Activated CD8-positive, alpha-beta T cell treated with anti-CD3 and anti-CD28 coated beads for 36 hours (primary cell): ENCODE measurements around the gene LRP1B. TPM values are rescaled to one million over a fixed set of nuclear protein-coding genes. Genes with fewer than 3 reads are reported as not detected.

Source experiments
- ATAC-seq: fragments of 200-7000 bp; cut with Tn5 transposase; one replicate; pipeline ENCODE4 v1.10.0; 2021; ENCODE audit warnings: mild to moderate bottlenecking, moderate library complexity
- CTCF ChIA-PET: fragments of 350-600 bp; sonication (Branson Sonifier 250); formaldehyde crosslinking; loops from one replicate; lab custom pipeline; 2021; ENCODE audit warnings: antibody characterized with exemption; lab: Charles Lee
- POLR2A ChIA-PET: fragments of 350-600 bp; sonication (Branson Sonifier 250); formaldehyde crosslinking; loops from one replicate; lab custom pipeline; 2021; ENCODE audit warnings: antibody characterized with exemption; lab: Charles Lee
- DNase-seq: peaks from one replicate; pipeline ENCODE4 v3.0.0-alpha.2; 2020
- H3K27ac Mint-ChIP-seq: one replicate; pipeline ENCODE4 v1.8.0; 2021; ENCODE audit warnings: mild to moderate bottlenecking, mixed read lengths
- H3K27me3 Mint-ChIP-seq: one replicate; pipeline ENCODE4 v1.8.0; 2021; ENCODE audit warnings: mixed read lengths
- H3K36me3 Mint-ChIP-seq: one replicate; pipeline ENCODE4 v1.8.0; 2021; ENCODE audit warnings: low read depth, mixed read lengths
- H3K4me1 Mint-ChIP-seq: one replicate; pipeline ENCODE4 v1.8.0; 2021; ENCODE audit warnings: low read depth, mixed read lengths
- H3K4me3 Mint-ChIP-seq: one replicate; pipeline ENCODE4 v1.8.0; 2021; ENCODE audit warnings: mild to moderate bottlenecking, moderate library complexity, mixed read lengths
- H3K9me3 Mint-ChIP-seq: one replicate; pipeline ENCODE4 v1.8.0; 2021; ENCODE audit warnings: mixed read lengths
- intact Hi-C: fragments of 100-400 bp; cut with micrococcal nuclease; formaldehyde crosslinking; loops from one replicate; pipeline ENCODE4 v1.10.0; 2022
- total RNA-seq, 2 experiments: library from RNA; stranded (reverse); gene quantifications; one replicate each; pipeline ENCODE4 v1.2.3, GENCODE V29; 2021
- TF ChIP-seq, protein P1 (sequence below): fragments of 200-600 bp; IDR thresholded peaks from one replicate; pipeline ENCODE4 v1.8.0; 2022; ENCODE audit warnings: antibody characterized with exemption, mild to moderate bottlenecking

The LRP1B gene
- total RNA-seq, 2 experiments from 2014 or later = not detected

DNA sequence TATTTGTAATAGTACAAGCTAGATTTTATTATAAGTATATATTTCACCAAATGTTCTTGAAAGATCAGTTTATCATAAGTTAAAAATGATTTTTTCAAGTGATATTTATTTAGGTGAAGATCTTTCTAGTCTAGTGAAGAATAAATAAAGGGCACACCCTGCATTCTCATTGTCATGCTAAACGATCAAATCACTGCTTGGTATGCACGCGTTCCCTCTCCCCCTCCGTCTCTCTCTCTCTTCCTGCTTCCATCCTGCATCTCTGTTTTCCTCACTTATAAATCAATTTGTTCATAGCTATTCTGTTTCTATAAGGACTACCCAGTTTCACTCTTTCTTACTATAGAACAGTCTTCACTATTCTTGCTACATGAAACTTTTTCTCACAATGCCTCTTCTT lies 1067.4 kb downstream of the LRP1B start:
- CTCF ChIA-PET = no interaction called here
- H3K27ac Mint-ChIP-seq = no peak overlapping the region
- no peak overlapping the region for H3K4me3 Mint-ChIP-seq
- H3K27me3 Mint-ChIP-seq = no peaks in the 10 kb centered on the region
- intact Hi-C loops = no loop called here
- H3K4me1 Mint-ChIP-seq = no peaks in the 10 kb centered on the region
- ATAC-seq (no peak), DNase-seq (no peak)
- TF ChIP-seq, protein P1, sequence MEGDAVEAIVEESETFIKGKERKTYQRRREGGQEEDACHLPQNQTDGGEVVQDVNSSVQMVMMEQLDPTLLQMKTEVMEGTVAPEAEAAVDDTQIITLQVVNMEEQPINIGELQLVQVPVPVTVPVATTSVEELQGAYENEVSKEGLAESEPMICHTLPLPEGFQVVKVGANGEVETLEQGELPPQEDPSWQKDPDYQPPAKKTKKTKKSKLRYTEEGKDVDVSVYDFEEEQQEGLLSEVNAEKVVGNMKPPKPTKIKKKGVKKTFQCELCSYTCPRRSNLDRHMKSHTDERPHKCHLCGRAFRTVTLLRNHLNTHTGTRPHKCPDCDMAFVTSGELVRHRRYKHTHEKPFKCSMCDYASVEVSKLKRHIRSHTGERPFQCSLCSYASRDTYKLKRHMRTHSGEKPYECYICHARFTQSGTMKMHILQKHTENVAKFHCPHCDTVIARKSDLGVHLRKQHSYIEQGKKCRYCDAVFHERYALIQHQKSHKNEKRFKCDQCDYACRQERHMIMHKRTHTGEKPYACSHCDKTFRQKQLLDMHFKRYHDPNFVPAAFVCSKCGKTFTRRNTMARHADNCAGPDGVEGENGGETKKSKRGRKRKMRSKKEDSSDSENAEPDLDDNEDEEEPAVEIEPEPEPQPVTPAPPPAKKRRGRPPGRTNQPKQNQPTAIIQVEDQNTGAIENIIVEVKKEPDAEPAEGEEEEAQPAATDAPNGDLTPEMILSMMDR = no peak
- H3K9me3 Mint-ChIP-seq = peaks cover 9% of the 10 kb centered on the region
- POLR2A ChIA-PET = no interaction called here
- H3K36me3 Mint-ChIP-seq = no peaks in the 10 kb centered on the region

DNA sequence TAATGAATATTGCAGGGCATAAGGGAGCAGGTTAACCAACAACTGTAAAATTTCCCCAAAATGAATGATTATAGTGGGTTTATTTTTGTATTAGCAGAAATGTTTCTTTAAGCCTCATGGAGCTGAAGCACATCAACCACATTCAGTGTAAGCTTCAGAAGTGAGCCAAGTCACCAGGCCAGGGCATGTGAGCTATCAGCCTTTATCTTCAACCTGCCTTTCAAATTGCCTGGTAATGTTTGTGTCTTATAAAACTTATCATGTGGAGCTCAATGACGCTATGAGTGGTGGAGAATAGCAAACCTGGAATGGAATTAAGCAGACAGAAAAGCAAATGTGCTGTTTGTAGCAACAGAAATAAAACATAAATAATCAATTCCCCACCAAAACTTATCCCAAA lies 1068.4 kb downstream of the LRP1B start:
- ChIA-PET POLR2A (no interaction called here), CTCF (no interaction called here)
- Mint-ChIP-seq H3K4me1 (no peaks in the 10 kb centered on the region), H3K27me3 (no peaks in the 10 kb centered on the region), H3K9me3 (peaks cover 9% of the 10 kb centered on the region), H3K36me3 (no peaks in the 10 kb centered on the region), H3K27ac (no peak overlapping the region), H3K4me3 (no peak overlapping the region)
- TF ChIP-seq, protein P1 = no peak
- intact Hi-C loops = no loop called here
- ATAC-seq (no peak), DNase-seq (no peak)

DNA sequence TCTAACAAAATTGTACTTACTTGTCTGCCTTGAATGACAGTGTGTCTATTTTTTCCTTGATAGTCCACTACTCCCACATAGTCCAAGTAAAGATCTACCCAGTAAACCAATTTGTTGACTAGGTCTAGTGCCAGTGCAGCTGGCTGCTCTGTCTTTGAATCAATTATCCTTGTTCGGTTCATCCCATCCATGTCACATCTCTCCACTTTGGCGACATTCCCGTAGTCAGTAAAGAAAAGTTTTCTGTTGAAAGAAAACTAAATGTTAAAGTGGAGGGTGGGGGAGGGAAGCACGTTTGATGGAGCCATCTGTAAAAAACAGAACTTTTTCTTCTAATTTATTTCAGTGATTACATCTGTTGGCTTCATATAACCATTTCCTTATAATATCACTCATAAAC lies 1068.8 kb downstream of the LRP1B start:
- Mint-ChIP-seq H3K4me3 (no peak overlapping the region), H3K4me1 (no peaks in the 10 kb centered on the region), H3K9me3 (peaks cover 9% of the 10 kb centered on the region), H3K27ac (no peak overlapping the region), H3K36me3 (no peaks in the 10 kb centered on the region), H3K27me3 (no peaks in the 10 kb centered on the region)
- CTCF ChIA-PET = no interaction called here
- ATAC-seq (no peak), DNase-seq (no peak)
- POLR2A ChIA-PET = no interaction called here
- intact Hi-C loops = no loop called here
- TF ChIP-seq, protein P1 = no peak

DNA sequence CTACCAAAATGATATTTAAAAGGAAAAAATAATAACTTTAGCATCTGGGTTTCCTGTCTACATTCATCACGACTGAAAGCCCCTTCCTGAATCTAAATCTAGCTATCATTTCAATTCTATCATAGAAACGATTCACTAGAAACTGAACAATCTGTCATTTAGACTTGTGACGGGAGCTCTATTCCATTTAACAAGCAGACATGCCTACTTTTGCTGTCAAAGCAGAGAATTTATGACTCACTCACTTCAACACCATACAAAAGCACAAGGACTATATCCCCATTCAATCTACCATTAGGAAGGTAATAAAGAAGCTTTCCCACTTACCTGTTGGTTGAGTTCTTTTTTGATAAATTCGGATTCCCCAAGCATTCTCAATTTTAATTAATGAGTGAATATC lies 1072.3 kb downstream of the LRP1B start:
- ATAC-seq (no peak), DNase-seq (no peak)
- H3K27me3 Mint-ChIP-seq = no peaks in the 10 kb centered on the region
- ChIA-PET POLR2A (no interaction called here), CTCF (no interaction called here)
- no peaks in the 10 kb centered on the region for H3K36me3 Mint-ChIP-seq
- H3K9me3 Mint-ChIP-seq = peaks cover 5% of the 10 kb centered on the region
- H3K4me3 Mint-ChIP-seq = no peak overlapping the region
- TF ChIP-seq, protein P1 = no peak
- no peak overlapping the region for H3K27ac Mint-ChIP-seq
- intact Hi-C loops = no loop called here
- H3K4me1 Mint-ChIP-seq = no peaks in the 10 kb centered on the region

DNA sequence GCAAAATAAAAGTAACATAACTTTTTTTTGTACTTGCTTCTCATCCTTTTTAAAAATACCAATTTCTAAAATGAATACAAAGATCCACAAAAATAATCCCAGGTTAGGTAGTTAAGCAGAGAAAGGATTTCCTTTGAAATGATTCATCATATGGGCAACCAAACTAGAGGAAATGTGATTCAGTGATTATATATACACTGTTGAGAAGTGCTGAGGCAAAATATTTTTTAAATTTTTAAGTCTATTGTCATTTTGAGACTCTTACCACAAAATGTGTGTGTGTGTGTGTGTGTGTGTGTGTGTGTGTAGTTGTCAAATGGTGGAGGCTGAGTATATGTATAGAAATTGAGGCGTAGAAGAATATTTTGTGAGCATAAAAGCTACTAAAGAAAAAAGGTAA lies 1075.3 kb downstream of the LRP1B start:
- no peak overlapping the region for H3K4me3 Mint-ChIP-seq
- H3K4me1 Mint-ChIP-seq = no peaks in the 10 kb centered on the region
- intact Hi-C loops = no loop called here
- H3K27ac Mint-ChIP-seq = no peak overlapping the region
- ATAC-seq = no peak
- TF ChIP-seq, protein P1 = no peak
- no peaks in the 10 kb centered on the region for H3K27me3 Mint-ChIP-seq
- no peaks in the 10 kb centered on the region for H3K36me3 Mint-ChIP-seq
- POLR2A ChIA-PET = no interaction called here
- no peak for DNase-seq
- CTCF ChIA-PET = no interaction called here
- H3K9me3 Mint-ChIP-seq = peaks cover 3% of the 10 kb centered on the region
